Measurements from ENCODE around the gene TBX21.

Gene TBX21

DNA sequence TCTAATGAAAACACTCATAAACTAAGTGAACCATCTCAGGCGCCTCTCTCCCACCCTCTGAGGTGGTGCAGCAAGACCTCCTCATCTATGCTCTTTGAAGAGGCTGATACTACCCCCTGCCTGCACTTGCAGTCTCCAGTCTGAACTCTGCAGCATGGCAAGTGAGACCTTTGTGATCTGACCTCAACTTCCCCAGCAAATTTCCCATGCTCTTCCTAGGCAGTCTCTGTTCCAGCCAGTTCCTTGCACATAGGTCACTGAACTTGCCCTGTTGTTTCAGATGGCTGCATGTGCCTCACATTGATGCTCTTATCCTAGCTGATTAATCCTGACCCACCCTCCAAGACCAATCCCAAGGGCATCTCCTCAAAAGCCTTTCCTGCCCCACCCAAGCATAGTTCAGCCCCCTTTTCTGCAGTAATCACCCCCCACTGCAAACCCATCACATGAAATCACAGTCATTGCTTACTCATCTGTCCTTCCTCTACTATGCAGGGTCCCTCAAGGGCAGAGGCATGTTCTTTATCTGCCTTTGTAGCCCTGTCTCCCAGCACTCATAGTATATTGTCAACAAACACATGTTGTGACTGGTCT, 42.0 kb downstream of the TBX21 start:
- no peak for DNase-seq

GRCh38 chr17:47776330-47777197, 43.5 kb downstream of the TBX21 start:
- peak; percentile 67 for DNase-seq

- no peak for DNase-seq
Observed at GRCh38 chr17:47778184-47778635, 45.2 kb downstream of the TBX21 start.

DNA sequence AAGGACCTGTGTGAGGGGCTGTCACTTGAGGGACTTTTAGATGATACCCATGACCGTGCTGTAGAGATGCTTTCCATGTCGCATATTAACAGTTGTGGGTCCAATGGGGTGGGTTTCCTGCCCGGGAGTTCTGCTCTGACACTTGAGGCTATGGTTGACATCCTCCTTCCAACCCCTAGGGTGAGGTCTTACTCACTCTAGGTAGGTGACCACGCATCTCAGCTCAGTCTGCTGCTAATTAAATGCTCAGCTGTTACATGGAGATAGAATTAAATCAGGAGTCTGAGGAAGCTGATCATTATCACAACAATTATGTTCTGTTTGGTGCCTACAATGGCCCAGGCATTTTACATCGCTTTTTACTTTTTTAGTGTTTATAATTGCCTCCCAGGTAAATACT, 48.4 kb downstream of the TBX21 start:
- DNase-seq, result no peak

DNA sequence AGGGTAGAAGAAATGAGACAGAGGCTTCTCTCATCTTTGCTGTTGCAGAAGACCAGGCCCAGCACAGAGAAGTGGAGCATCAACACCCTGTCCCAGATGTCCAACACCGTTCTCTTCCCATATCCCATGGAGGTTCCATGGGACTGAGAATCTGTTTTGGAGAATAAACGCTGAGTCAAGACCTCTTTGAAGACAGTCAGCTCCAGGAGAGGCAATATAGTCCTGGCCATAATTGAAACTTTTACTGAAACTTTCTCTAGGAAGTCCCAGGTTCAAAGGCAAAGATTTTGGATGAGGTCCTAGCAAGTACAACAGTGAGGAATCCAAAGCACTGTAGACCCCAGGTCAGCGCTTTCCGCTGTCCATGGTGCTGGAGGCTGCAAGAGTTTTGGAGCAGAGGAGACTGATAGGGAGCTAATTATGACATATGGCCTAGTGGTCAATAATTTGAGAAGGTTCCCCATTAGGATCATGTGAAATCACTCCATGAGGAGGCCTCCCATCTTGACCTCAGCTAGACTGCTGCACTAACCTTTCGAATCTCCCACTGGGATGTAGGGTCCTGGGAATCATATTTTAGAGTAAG, 52.6 kb downstream of the TBX21 start:
- DNase-seq, result no peak

GRCh38 chr17:47789611-47790561, 56.9 kb downstream of the TBX21 start:
- peak; percentile 41 for DNase-seq

GRCh38 chr17:47791025-47791424, 58.0 kb downstream of the TBX21 start:
- DNase-seq, result no peak

- DNase-seq, result no peak
Observed at GRCh38 chr17:47792457-47792856, 59.4 kb downstream of the TBX21 start.

- DNase-seq, result no peak
Observed at GRCh38 chr17:47792979-47793378, 59.9 kb downstream of the TBX21 start.

Data from NCI-H1436 (cell line).